ENCODE measurements around the gene OPN4.

GRCh38 chr10:86644152-86644793 lies 10.1 kb upstream of the OPN4 start:
- TF ChIP-seq CTCF (IDR thresholded peaks at IDR 0.05), result no peak
- TF ChIP-seq POLR2A (IDR thresholded peaks at IDR 0.05), result no peak

Data from ovary (tissue), 3 donors.